Common myeloid progenitor, CD34-positive (primary cell): ENCODE results near the gene ANO1.
"Not testable (repeated sequence)": the region's sequence is repeated elsewhere in the genome, so short reads cannot be mapped to it uniquely, and the experiment has no call there.

Experiments used
- CTCF ChIA-PET: fragments of 350-600 bp; sonication (Branson Sonifier 250); formaldehyde crosslinking; loops from one replicate; lab custom pipeline; 2021; ENCODE audit warnings: antibody characterized with exemption; lab: Charles Lee
- POLR2A ChIA-PET: fragments of 350-600 bp; sonication (Branson Sonifier 250); formaldehyde crosslinking; loops from one replicate; lab custom pipeline; 2021; ENCODE audit warnings: antibody characterized with exemption; lab: Charles Lee
- DNase-seq, 3 donors: peaks; one replicate each; pipeline versions ENCODE4 v3.0.0 to v3.0.0-alpha.2; 2013
- H3K27ac ChIP-seq, 2 experiments: 1 replicate in 1 of 2; 2 replicates in 1 of 2; pipeline ENCODE4 v1.7.0; 2013; ENCODE audit warnings: inconsistent platforms in 2 of 2, low read length in 2 of 2, mild to moderate bottlenecking in 2 of 2, low read depth in 1 of 2, moderate library complexity in 1 of 2; ENCODE audit not compliant: severe bottlenecking in 2 of 2, insufficient read depth in 1 of 2, poor library complexity in 1 of 2
- H3K27me3 ChIP-seq, 5 experiments: replicated peaks in 2 of 5; 1 replicate in 3 of 5; 2 replicates in 2 of 5; pipeline versions ENCODE4 v1.6.1 to v1.7.0; 2013; ENCODE audit warnings: low read length in 4 of 5, mild to moderate bottlenecking in 2 of 5, moderate library complexity in 2 of 5, inconsistent platforms in 1 of 5; ENCODE audit not compliant: insufficient read depth in 5 of 5, control insufficient read depth in 4 of 5
- H3K36me3 ChIP-seq, 4 experiments: 1 replicate in 2 of 4; 2 replicates in 2 of 4; pipeline versions ENCODE4 v1.6.1 to v1.7.0; 2013; ENCODE audit warnings: low read length in 3 of 4, control low read depth in 1 of 4, mild to moderate bottlenecking in 1 of 4; ENCODE audit not compliant: control insufficient read depth in 4 of 4, insufficient read depth in 4 of 4
- H3K4me1 ChIP-seq, 4 experiments: 1 replicate in 3 of 4; 2 replicates in 1 of 4; pipeline versions ENCODE4 v1.6.1 to v1.7.1; 2013; ENCODE audit warnings: low read length in 3 of 4, mild to moderate bottlenecking in 3 of 4, control low read depth in 1 of 4, inconsistent platforms in 1 of 4, moderate library complexity in 1 of 4; ENCODE audit not compliant: control insufficient read depth in 4 of 4, insufficient read depth in 4 of 4; ENCODE audit errors: control extremely low read depth in 1 of 4
- H3K4me3 ChIP-seq, 7 experiments: 1 replicate in 4 of 7; 2 replicates in 3 of 7; pipeline versions ENCODE4 v1.5.1 to v1.7.0; 2013; ENCODE audit warnings: mild to moderate bottlenecking in 7 of 7, low read length in 6 of 7, moderate library complexity in 6 of 7, inconsistent platforms in 2 of 7, low read depth in 2 of 7, control low read depth in 1 of 7; ENCODE audit not compliant: insufficient read depth in 4 of 7, control insufficient read depth in 1 of 7; ENCODE audit errors: extremely low read depth in 1 of 7
- H3K9me3 ChIP-seq, 5 experiments: 1 replicate in 4 of 5; 2 replicates in 1 of 5; pipeline versions ENCODE4 v1.6.1 to v1.7.1; 2013; ENCODE audit warnings: low read length in 4 of 5, mild to moderate bottlenecking in 2 of 5, inconsistent platforms in 1 of 5, low read depth in 1 of 5, moderate library complexity in 1 of 5; ENCODE audit not compliant: control insufficient read depth in 4 of 5, insufficient read depth in 2 of 5; ENCODE audit errors: control extremely low read depth in 1 of 5
- WGBS: methylation state at CpG from one replicate; pipeline ENCODE4 v1.1.5; 2013; ENCODE audit not compliant: insufficient coverage; 5-methylcytosine and 5-hydroxymethylcytosine counted together

ANO1 gene

DNA sequence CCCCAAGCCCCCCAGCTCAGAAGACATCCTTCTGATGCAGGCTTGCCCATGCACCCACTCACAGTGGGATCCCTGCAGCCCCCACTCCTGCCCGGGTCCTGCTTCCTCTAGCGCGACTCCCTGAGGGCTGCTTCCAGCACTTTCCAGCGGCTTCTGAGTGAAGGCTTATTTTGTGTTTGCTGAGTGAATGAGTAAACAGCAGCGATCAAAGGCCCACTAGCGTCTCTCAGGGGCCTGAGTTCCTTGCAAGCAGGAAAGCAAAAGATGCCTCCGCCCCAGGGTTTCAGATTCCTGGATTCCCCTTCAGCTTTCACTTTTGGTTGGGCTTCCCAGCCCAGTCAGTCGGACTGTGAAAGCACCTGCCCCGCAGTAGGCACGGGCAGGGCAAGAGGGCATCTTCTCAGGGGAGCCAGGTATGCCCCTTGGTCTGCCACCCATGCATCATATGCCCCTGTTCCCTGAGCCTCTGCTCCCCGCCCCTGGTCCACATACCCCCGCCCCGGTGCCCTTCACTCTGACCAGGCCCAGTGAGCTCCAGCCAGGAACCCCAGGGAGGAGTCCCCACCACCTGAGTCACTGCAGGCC lies 134.2 kb downstream of the ANO1 start:
- H3K27ac ChIP-seq: no peak overlapping the region
- H3K27me3 ChIP-seq: no peaks in the 10 kb centered on the region
- no peak overlapping the region for H3K4me3 ChIP-seq
- ChIA-PET CTCF (interaction anchor here (1.0 kb wide), 1 partner anchor 13 kb away, joined by 6 read pairs; no protein-coding TSS in a partner anchor), POLR2A (interaction anchor here (0.5 kb wide), 1 partner anchor 129 kb away, joined by 3 read pairs; no protein-coding TSS in a partner anchor)
- WGBS: 90% methylated on average over 7 of the region's 13 CpGs
- H3K36me3 ChIP-seq: peaks cover 8 to 21% (median 16%) of the 10 kb centered on the region in 4 experiments
- H3K4me1 ChIP-seq: no peaks in the 10 kb centered on the region
- H3K9me3 ChIP-seq: no peaks in the 10 kb centered on the region
- DNase-seq: no peak

DNA sequence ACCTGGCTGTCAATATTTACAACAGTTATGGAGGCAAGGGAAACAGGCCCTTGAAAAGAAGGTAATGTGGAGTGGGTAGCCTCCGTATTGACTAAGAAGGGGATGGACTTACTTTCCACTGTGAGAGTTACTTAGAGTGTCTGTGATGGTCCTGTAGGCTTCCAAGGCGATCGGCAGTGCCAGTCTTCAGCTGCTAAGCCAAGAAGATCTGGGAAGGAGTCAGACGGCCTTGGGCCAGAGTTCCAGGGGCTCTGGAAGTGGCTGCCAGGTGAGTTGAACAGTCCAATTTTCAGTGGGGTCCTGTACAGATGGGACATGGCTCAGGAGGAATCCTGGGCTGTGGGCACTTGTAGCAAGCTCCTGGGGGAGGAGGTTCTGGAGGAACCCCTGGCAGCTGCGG lies 139.3 kb downstream of the ANO1 start:
- WGBS: 100% methylated on average over 2 of the region's 5 CpGs
- H3K36me3 ChIP-seq, H3K4me1 ChIP-seq, H3K27me3 ChIP-seq, H3K9me3 ChIP-seq, DNase-seq, POLR2A ChIA-PET, CTCF ChIA-PET, H3K27ac ChIP-seq, H3K4me3 ChIP-seq: not testable (repeated sequence)

DNA sequence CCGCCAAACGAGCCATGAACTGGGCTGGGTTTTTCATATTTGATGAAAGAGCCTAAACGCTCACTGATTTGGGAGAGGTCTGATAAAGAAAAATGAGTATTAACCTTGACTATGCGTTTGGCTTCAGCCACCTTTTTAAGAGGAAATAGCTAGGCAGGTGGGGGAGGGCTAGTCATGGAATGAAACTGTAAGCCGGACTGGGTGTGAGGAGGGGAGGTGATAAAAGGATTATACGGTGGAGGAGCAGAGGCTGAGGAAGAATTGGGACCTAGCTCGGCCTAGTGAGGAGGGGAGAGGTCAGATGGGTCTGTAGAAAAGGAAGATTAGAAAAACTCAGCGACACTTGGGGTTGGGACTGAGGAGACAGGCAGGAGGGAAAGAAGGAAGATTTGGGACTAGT lies 140.0 kb downstream of the ANO1 start:
- H3K4me3 ChIP-seq, H3K36me3 ChIP-seq, CTCF ChIA-PET, POLR2A ChIA-PET, H3K9me3 ChIP-seq, H3K4me1 ChIP-seq, H3K27ac ChIP-seq, DNase-seq, H3K27me3 ChIP-seq: not testable (repeated sequence)
- 69% methylated on average over 4 of the region's 8 CpGs for WGBS

DNA sequence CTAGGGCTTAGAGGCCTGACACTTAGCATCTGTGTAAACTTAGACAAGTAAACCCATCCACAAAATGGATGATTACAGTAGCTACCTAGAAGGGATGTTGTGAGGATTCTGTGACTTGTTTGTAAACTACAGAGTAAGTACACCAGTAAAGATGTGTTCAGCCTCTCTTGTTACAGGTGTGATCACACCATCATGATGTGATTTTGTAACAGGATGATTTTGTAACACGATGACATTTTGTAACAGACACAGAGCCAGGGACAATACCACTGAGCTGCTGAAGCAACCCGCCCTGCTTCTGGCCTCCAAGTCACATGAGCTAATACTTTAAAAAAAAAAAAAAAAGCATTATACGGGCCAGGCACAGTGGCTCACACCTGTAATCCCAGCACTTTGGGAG lies 142.0 kb downstream of the ANO1 start:
- no peak for DNase-seq
- Histone ChIP-seq H3K36me3 (no peaks in the 10 kb centered on the region), H3K9me3 (no peaks in the 10 kb centered on the region), H3K4me1 (no peaks in the 10 kb centered on the region), H3K4me3 (no peak overlapping the region), H3K27me3 (peaks cover 0 to 3% (median 0%) of the 10 kb centered on the region in 5 experiments), H3K27ac (no peak overlapping the region)
- no CpG with 5 or more reads among the region's 3 CpGs for WGBS
- POLR2A ChIA-PET: no interaction called here
- CTCF ChIA-PET: interaction anchor here (0.6 to 0.9 kb wide), 2 partner anchors 13 to 16 kb away, joined by 3 read pairs; no protein-coding TSS in a partner anchor

DNA sequence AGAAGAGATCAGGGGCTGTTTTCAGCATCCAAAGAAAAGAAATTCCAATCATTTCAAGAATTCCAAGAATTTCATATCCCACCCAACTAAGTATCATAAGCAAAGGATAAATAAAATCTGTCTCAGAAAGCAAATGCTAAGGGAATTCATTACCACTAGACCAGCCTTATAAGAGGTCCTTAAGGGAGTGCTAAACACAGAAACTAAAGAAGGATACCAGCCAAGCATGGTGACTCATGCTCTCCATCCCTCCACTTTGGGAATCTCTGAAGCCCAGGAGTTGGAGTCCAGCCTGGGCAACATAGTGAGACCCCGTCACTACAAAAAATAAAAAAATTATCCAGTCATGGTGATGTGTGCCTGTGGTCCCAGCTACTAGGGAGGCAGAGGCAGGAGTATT lies 142.8 kb downstream of the ANO1 start:
- DNase-seq: no peak
- no CpG with 5 or more reads among the region's 1 CpG for whole genome bisulfite sequencing
- CTCF ChIA-PET: interaction anchor here (0.6 kb wide), 2 partner anchors 14 to 26 kb away, joined by 3 read pairs; no protein-coding TSS in a partner anchor

DNA sequence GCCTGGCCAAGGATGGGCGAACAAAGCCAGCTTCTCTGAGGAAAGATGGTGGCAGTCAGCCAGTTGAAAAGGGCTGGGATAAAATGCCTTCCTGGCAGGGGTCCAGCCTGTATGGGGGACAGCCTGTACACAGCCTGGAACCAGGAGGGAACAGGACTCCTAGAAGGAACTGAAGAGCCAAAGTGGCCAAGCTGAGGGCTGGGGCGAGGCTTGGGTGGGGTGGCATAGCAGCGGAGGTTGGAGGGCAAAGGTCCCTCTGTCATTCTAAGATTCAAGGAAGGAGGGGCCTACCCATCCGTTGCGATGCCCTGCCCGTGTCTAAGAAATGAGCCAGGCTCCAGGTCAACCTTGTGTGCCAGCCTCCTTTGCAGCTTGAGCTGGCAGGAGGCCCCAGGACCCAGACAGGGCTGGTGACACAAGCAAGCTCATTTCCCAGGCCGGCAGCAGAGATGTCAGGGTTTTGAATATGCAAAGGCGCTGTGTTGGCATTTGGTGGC lies 147.6 kb downstream of the ANO1 start:
- Histone ChIP-seq H3K9me3 (no peaks in the 10 kb centered on the region), H3K4me1 (no peaks in the 10 kb centered on the region), H3K4me3 (no peak overlapping the region), H3K27me3 (peaks cover 0 to 4% (median 0%) of the 10 kb centered on the region in 5 experiments), H3K27ac (no peak overlapping the region), H3K36me3 (no peaks in the 10 kb centered on the region)
- CTCF ChIA-PET: interaction anchor here (1.1 to 1.9 kb wide), 2 partner anchors 13 to 27 kb away, joined by 3 to 6 read pairs; no protein-coding TSS in a partner anchor
- POLR2A ChIA-PET: no interaction called here
- 91% methylated on average over 8 of the region's 8 CpGs for WGBS
- DNase-seq: no peak

More for the DNA sequence above, 142.8 kb downstream of the ANO1 start:
- no peaks in the 10 kb centered on the region for H3K9me3 ChIP-seq
- no peaks in the 10 kb centered on the region for H3K36me3 ChIP-seq
- no peak overlapping the region for H3K4me3 ChIP-seq
- H3K27me3 ChIP-seq: peaks cover 0 to 3% (median 0%) of the 10 kb centered on the region in 5 experiments
- POLR2A ChIA-PET: interaction anchor here (0.6 kb wide), 1 partner anchor 20 kb away, joined by 4 read pairs; no protein-coding TSS in a partner anchor
- no peak overlapping the region for H3K27ac ChIP-seq
- no peaks in the 10 kb centered on the region for H3K4me1 ChIP-seq

DNA sequence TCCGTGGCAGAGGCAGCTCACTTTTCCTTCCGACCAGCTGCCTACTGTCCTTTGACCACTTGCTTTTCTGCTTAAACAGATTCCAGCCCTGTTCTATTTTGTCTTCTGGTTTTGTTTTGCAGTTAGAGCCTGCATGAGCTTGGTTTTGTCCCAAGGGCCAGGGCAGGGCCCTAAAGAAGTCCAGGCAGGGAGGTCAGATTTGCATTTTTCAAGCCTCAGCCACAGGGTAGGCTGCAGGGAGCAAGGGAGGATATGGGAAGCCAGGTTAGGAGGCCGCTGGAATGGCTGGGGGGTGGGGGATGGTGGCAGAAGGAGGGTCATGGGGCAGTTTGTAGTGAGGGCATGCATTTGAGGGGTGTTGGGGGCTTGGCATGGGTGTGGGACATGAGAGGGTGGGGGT lies 148.1 kb downstream of the ANO1 start:
- Histone ChIP-seq H3K4me3 (no peak overlapping the region), H3K4me1 (no peaks in the 10 kb centered on the region), H3K36me3 (no peaks in the 10 kb centered on the region), H3K27ac (no peak overlapping the region), H3K9me3 (no peaks in the 10 kb centered on the region), H3K27me3 (peaks cover 0 to 4% (median 0%) of the 10 kb centered on the region in 5 experiments)
- DNase-seq: no peak
- WGBS: 94% methylated on average over 2 of the region's 3 CpGs
- ChIA-PET CTCF (interaction anchor here (1.9 kb wide), 1 partner anchor 14 kb away, joined by 6 read pairs; no protein-coding TSS in a partner anchor), POLR2A (no interaction called here)
